ENCODE data around the gene CEBPZ.
A peak's percentile ranks its signal among the peaks of the same experiment; 100 is the strongest.
"Not testable (repeated sequence)": the region's sequence is repeated elsewhere in the genome, so short reads cannot be mapped to it uniquely, and the experiment has no call there.

The CEBPZ gene

DNA sequence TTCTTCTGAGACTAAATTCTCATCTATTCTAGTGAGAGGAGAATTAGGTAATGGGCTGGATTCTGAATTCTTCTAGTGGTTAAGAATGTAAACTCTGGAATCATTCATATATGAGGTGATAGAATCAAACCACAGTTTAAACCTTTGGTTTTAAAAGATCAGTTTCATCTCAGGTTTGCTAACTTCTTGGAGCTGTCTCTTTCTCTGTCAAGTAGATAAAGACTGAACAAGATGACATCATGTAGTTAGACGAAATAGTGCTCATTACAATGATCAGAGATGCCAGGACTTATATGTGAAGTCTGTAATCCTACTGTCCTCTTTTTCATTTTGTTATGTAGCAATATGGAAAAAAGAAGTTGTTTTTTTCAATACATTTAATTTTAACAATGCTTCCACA, 30.2 kb downstream of the CEBPZ start:
- Histone ChIP-seq H3K36me3 (ENCODE audit: control insufficient read depth in 2 of 2, insufficient read depth in 2 of 2, low read length in 2 of 2) (peaks cover 18 to 33% of the 10 kb centered on the region in 2 donors), H3K9ac (ENCODE audit: low read length in 2 of 2) (no peak overlapping the region)

DNA sequence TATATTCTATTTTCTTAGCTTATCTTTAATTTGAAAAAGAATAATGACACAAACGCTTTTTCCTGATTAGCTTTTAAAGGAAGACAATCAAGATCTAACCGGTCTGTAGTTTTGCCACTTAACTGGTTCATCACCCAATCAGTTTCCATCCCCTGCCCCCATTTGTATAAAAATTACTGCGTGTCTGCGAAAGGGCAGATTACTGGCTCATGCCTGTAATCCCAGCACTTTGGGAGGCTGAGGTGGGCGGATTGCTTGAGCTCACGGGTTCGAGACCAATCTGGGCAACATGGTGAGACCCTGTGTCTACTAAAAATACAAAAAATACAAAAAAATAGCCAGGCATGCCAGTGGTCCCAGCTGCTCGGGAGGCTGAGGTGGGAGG, 32.7 kb downstream of the CEBPZ start:
- H3K36me3 ChIP-seq (ENCODE audit: control insufficient read depth in 2 of 2, insufficient read depth in 2 of 2, low read length in 2 of 2) = peaks cover 9 to 20% of the 10 kb centered on the region in 2 donors
- H3K27me3 ChIP-seq (ENCODE audit: control insufficient read depth in 1 of 2, insufficient read depth in 2 of 2, low read length in 2 of 2) = no peaks in the 10 kb centered on the region
- no peak overlapping the region for H3K27ac ChIP-seq (ENCODE audit: low read length)
- H3K4me1 ChIP-seq (ENCODE audit: control insufficient read depth, insufficient read depth, low read length) = peaks cover 14% of the 10 kb centered on the region
- H3K4me3 ChIP-seq (ENCODE audit: low read length in 2 of 2) = no peak overlapping the region
- H3K9me3 ChIP-seq (ENCODE audit: control insufficient read depth in 2 of 2, low read length in 2 of 2) = peaks cover 2% of the 10 kb centered on the region in 2 donors
- no peak overlapping the region for H3K9ac ChIP-seq (ENCODE audit: low read length in 2 of 2)

More for the DNA sequence above, 30.2 kb downstream of the CEBPZ start:
- peaks cover 3% of the 10 kb centered on the region in 2 donors for H3K9me3 ChIP-seq (ENCODE audit: control insufficient read depth in 2 of 2, low read length in 2 of 2)
- H3K27me3 ChIP-seq (ENCODE audit: control insufficient read depth in 1 of 2, insufficient read depth in 2 of 2, low read length in 2 of 2) = no peaks in the 10 kb centered on the region
- peaks cover 11% of the 10 kb centered on the region for H3K4me1 ChIP-seq (ENCODE audit: control insufficient read depth, insufficient read depth, low read length)
- H3K4me3 ChIP-seq (ENCODE audit: low read length in 2 of 2) = no peak overlapping the region
- no peak overlapping the region for H3K27ac ChIP-seq (ENCODE audit: low read length)

DNA sequence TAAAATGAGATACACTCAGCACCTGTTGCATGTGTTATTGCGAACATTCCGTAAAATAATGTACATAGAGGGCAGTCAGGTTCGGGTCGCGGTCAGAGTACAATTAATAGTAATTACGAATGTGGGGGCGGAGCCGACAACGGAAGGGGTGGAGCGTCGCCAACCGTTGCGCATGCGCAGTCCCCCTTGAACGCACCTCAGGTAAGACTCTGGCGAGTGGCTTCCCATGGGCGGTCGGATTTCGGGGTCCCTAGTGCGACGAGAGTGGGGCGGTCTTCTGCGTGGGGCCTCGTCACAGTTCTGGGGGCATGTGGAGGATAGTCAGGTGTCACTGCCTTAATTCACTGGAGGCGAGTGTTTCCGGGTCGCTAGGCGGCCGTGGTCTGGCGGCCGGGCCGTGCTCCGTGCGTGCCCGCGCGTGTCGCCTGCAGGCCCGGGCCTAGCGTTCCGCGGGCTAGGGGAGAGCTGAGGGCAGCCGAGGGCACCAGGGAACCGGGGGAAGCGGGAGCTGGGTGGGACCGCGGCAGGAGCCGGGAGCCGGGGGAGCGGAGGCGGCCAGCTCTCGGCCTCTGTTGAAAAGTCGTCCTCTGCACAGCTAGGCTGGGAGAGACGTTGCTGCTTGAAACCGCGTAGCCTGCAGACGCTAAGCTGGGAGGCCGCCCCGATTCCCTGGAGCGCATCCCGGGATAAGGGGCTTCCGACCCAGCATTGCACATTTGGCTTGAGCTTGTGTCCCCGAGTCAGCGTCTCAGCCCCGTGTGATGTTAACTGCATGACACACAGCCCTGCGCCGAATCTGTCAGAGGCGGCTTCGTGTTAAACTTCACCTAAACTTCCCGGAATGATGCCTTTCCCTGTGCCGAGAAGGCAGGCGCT, 34.8 kb downstream of the CEBPZ start, which contains the start of gene CEBPZOS:
Gene CEBPZOS, plus strand, starts transcription at position 177 of the 876 bp plus-strand sequence. CDS start 3,209 bp downstream, outside the sequence.
- Histone ChIP-seq H3K9me3 (ENCODE audit: control insufficient read depth in 2 of 2, low read length in 2 of 2) (no peaks in the 10 kb centered on the region), H3K4me1 (ENCODE audit: control insufficient read depth, insufficient read depth, low read length) (peaks cover 14% of the 10 kb centered on the region), H3K9ac (ENCODE audit: low read length in 2 of 2) (peak within 1 kb of the TSS; percentile 52 to 93), H3K27me3 (ENCODE audit: control insufficient read depth in 1 of 2, insufficient read depth in 2 of 2, low read length in 2 of 2) (no peaks in the 10 kb centered on the region), H3K27ac (ENCODE audit: low read length) (peak within 1 kb of the TSS; percentile 82), H3K36me3 (ENCODE audit: control insufficient read depth in 2 of 2, insufficient read depth in 2 of 2, low read length in 2 of 2) (peaks cover 3 to 7% of the 10 kb centered on the region in 2 donors), H3K4me3 (ENCODE audit: low read length in 2 of 2) (peak within 1 kb of the TSS; percentile 90 to 97)

DNA sequence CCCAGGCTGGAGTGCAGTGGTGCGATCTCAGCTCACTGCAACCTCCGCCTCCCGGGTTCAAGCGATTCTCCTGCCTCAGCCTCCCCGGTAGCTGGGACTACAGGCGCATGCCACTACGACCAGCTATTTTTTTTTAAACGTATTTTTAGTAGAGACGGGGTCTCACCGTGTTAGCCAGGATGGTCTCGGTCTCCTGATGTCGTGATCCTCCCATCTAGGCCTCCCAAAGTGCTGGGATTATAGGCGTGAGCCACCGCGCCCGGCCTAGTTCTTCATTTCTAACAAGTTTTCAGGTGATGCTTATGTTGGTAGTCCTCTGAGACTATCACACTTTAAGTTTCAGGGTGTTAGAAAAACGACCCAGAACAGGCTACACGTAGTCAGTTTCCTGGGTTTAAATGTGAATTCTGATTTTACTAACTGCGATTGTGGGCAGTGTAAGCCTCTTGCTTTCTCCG, 35.5 kb downstream of the CEBPZ start:
- H3K9me3 ChIP-seq (ENCODE audit: control insufficient read depth in 2 of 2, low read length in 2 of 2); H3K27me3 ChIP-seq (ENCODE audit: control insufficient read depth in 1 of 2, insufficient read depth in 2 of 2, low read length in 2 of 2); H3K36me3 ChIP-seq (ENCODE audit: control insufficient read depth in 2 of 2, insufficient read depth in 2 of 2, low read length in 2 of 2): not testable (repeated sequence)
- Histone ChIP-seq H3K4me3 (ENCODE audit: low read length in 2 of 2) (peak overlapping the region; percentile 90 to 97), H3K27ac (ENCODE audit: low read length) (peak overlapping the region; percentile 82), H3K9ac (ENCODE audit: low read length in 2 of 2) (peak overlapping the region; percentile 52 to 93), H3K4me1 (ENCODE audit: control insufficient read depth, insufficient read depth, low read length) (peaks cover 14% of the 10 kb centered on the region)

DNA sequence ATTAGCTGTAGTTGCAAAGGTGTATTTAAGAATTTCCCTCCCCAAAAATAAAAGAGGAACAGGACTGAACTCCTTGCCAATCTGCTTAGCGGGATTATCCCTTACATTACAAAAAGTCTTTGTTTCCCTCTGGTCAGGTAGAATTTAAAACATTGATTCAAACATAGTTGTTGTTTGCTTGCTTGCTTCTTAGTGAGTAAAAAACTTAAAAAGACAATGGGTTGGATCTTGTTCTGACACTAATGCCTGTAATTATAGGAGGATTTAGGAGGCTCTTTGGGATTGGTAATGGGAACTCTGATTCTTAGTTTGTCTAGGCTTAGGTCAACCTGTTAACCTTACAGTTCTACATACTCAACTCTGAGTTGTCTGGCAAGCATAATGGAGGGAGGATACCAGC, 38.8 kb downstream of the CEBPZ start:
- Histone ChIP-seq H3K36me3 (ENCODE audit: control insufficient read depth in 2 of 2, insufficient read depth in 2 of 2, low read length in 2 of 2) (no peaks in the 10 kb centered on the region), H3K27me3 (ENCODE audit: control insufficient read depth in 1 of 2, insufficient read depth in 2 of 2, low read length in 2 of 2) (no peaks in the 10 kb centered on the region), H3K27ac (ENCODE audit: low read length) (no peak overlapping the region)

DNA sequence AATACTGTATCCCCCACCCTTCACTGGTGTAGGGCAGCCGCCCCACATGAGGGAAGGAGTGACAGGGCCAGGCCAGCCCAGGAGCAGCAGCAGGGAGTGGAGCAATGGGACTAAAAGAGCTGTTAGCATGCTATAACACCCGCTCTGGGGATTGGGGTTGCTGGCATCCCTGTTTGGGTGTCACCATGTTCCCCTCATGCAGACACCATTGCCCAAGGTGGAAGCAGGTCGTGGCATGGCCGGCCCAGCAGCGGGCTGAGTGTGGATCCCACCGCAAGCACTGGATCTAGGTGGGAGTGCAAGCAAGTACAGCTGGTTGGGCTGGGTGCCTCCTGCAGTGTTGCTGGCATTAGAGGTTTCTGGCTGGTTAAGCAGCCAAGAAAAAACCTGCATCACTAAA, 39.6 kb downstream of the CEBPZ start:
- peaks cover 3% of the 10 kb centered on the region for H3K4me1 ChIP-seq (ENCODE audit: control insufficient read depth, insufficient read depth, low read length)
- no peak overlapping the region for H3K4me3 ChIP-seq (ENCODE audit: low read length in 2 of 2)
- H3K27ac ChIP-seq (ENCODE audit: low read length) = no peak overlapping the region
- no peaks in the 10 kb centered on the region for H3K36me3 ChIP-seq (ENCODE audit: control insufficient read depth in 2 of 2, insufficient read depth in 2 of 2, low read length in 2 of 2)
- H3K9me3 ChIP-seq (ENCODE audit: control insufficient read depth in 2 of 2, low read length in 2 of 2) = no peaks in the 10 kb centered on the region
- H3K9ac ChIP-seq (ENCODE audit: low read length in 2 of 2) = no peak overlapping the region
- H3K27me3 ChIP-seq (ENCODE audit: control insufficient read depth in 1 of 2, insufficient read depth in 2 of 2, low read length in 2 of 2) = no peaks in the 10 kb centered on the region

More for the DNA sequence above, 38.8 kb downstream of the CEBPZ start:
- no peak overlapping the region for H3K4me3 ChIP-seq (ENCODE audit: low read length in 2 of 2)
- H3K9ac ChIP-seq (ENCODE audit: low read length in 2 of 2) = no peak overlapping the region
- H3K9me3 ChIP-seq (ENCODE audit: control insufficient read depth in 2 of 2, low read length in 2 of 2) = no peaks in the 10 kb centered on the region
- peaks cover 9% of the 10 kb centered on the region for H3K4me1 ChIP-seq (ENCODE audit: control insufficient read depth, insufficient read depth, low read length)

DNA sequence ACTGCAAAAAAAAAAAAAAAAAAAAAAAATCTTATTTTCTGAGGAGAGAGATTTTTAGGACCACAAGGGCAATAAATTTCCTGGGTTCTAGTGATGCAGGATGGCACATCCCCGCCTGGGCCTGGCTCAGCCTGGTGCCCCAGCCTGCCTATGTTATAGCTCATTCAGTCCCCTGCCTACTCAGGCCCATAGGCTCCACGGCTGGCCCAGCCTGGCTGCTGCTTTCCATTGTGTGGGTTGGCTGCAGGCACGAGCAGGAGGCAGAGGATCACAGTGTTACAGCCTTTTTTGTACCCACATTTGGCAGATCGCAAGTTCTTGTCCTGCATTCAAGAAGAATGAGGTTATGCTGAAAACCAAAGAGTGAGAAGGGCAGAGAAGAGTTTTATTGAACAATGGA, 40.1 kb downstream of the CEBPZ start:
- Histone ChIP-seq H3K27me3 (ENCODE audit: control insufficient read depth in 1 of 2, insufficient read depth in 2 of 2, low read length in 2 of 2) (no peaks in the 10 kb centered on the region), H3K4me3 (ENCODE audit: low read length in 2 of 2) (no peak overlapping the region), H3K4me1 (ENCODE audit: control insufficient read depth, insufficient read depth, low read length) (peaks cover 3% of the 10 kb centered on the region), H3K9ac (ENCODE audit: low read length in 2 of 2) (no peak overlapping the region), H3K27ac (ENCODE audit: low read length) (no peak overlapping the region), H3K36me3 (ENCODE audit: control insufficient read depth in 2 of 2, insufficient read depth in 2 of 2, low read length in 2 of 2) (no peaks in the 10 kb centered on the region), H3K9me3 (ENCODE audit: control insufficient read depth in 2 of 2, low read length in 2 of 2) (no peaks in the 10 kb centered on the region)

DNA sequence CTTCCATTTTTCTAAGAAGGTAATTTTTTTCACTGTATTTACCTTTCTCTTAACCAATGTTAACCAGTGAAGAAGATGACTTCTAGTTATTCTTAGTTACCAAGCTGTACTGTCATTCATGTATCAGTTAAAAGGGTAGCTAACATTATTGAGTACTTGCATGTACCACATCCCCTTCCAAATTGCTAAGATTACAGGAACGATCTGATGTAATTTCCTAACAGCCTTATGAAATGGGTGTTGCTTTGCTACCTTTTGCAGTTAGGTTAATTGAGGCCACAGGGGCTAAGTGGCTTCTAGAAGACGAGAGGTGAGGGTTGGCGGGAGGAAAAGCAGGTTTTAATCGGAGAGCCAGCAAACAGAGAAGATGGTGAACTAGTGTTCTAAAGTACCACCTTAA, 41.1 kb downstream of the CEBPZ start:
- no peak overlapping the region for H3K4me3 ChIP-seq (ENCODE audit: low read length in 2 of 2)
- H3K9ac ChIP-seq (ENCODE audit: low read length in 2 of 2) = no peak overlapping the region
- H3K4me1 ChIP-seq (ENCODE audit: control insufficient read depth, insufficient read depth, low read length) = no peaks in the 10 kb centered on the region
- H3K9me3 ChIP-seq (ENCODE audit: control insufficient read depth in 2 of 2, low read length in 2 of 2) = no peaks in the 10 kb centered on the region
- H3K27ac ChIP-seq (ENCODE audit: low read length) = no peak overlapping the region
- no peaks in the 10 kb centered on the region for H3K27me3 ChIP-seq (ENCODE audit: control insufficient read depth in 1 of 2, insufficient read depth in 2 of 2, low read length in 2 of 2)
- no peaks in the 10 kb centered on the region for H3K36me3 ChIP-seq (ENCODE audit: control insufficient read depth in 2 of 2, insufficient read depth in 2 of 2, low read length in 2 of 2)

DNA sequence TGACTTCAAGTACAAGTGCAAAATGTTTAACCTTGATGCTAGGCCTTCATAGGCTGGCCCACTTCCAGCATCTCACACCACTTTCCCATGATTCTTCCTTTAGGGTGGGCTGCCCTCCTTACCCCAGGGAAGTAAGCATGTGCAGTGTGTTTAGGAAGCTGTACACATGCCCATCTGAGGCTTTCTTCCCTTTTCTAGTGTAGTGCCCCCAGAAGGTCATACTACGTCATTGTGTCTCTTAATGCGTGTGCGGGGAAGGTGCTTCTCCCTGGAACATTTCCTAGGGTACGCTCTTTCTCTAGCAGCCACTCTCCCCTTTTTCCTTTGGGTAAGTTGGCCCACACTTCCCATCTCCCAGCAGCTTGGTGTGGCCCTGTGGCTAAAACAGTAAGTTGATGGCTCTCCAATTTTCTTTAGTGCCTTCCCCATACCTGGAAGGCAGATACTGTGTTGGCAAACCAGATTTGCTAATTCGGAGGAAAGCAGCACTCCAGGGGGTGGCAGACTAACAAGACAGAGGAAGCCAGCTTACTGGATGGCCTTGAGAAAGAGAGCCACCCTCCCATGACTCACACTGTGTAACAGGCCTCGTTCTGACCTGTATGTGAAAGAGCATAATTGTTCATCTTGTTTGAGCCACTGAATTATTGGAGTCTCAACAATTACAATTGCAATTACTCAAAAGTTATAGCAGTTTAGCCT, 41.8 kb downstream of the CEBPZ start:
- Histone ChIP-seq H3K4me3 (ENCODE audit: low read length in 2 of 2) (no peak overlapping the region), H3K9ac (ENCODE audit: low read length in 2 of 2) (no peak overlapping the region), H3K4me1 (ENCODE audit: control insufficient read depth, insufficient read depth, low read length) (no peaks in the 10 kb centered on the region), H3K27me3 (ENCODE audit: control insufficient read depth in 1 of 2, insufficient read depth in 2 of 2, low read length in 2 of 2) (no peaks in the 10 kb centered on the region), H3K36me3 (ENCODE audit: control insufficient read depth in 2 of 2, insufficient read depth in 2 of 2, low read length in 2 of 2) (no peaks in the 10 kb centered on the region), H3K9me3 (ENCODE audit: control insufficient read depth in 2 of 2, low read length in 2 of 2) (no peaks in the 10 kb centered on the region), H3K27ac (ENCODE audit: low read length) (no peak overlapping the region)

DNA sequence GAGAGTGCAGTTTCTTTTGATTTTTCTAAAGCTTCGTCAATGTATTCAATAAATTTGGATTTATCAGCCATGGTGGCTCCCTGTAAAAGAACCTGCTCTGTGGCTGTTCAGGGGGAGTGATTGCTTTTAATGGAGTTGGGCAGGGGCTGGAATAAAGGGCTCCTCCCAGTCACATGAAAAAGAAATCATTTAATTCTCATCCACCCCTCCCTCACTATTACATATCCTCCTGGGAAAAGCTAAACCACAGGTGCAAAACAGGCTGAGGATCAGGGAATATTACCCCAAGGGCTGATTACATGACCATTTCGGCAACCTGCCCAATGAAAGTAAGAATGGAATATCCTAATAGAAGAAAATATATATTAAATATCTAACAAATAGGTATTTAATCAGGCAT, 42.8 kb downstream of the CEBPZ start, which contains the start of gene SULT6B1:
Gene SULT6B1, minus strand, starts transcription at position 101 of the 400 bp plus-strand sequence. Its CDS starts 30 bp downstream, at position 71.
- H3K9me3 ChIP-seq (ENCODE audit: control insufficient read depth in 2 of 2, low read length in 2 of 2) = no peaks in the 10 kb centered on the region
- H3K27ac ChIP-seq (ENCODE audit: low read length) = no peak within 1 kb of the TSS
- no peak within 1 kb of the TSS for H3K4me3 ChIP-seq (ENCODE audit: low read length in 2 of 2)
- no peaks in the 10 kb centered on the region for H3K27me3 ChIP-seq (ENCODE audit: control insufficient read depth in 1 of 2, insufficient read depth in 2 of 2, low read length in 2 of 2)
- H3K9ac ChIP-seq (ENCODE audit: low read length in 2 of 2) = no peak within 1 kb of the TSS
- no peaks in the 10 kb centered on the region for H3K36me3 ChIP-seq (ENCODE audit: control insufficient read depth in 2 of 2, insufficient read depth in 2 of 2, low read length in 2 of 2)
- no peaks in the 10 kb centered on the region for H3K4me1 ChIP-seq (ENCODE audit: control insufficient read depth, insufficient read depth, low read length)
